ENCODE data around the gene ARHGAP12.

Gene ARHGAP12

DNA sequence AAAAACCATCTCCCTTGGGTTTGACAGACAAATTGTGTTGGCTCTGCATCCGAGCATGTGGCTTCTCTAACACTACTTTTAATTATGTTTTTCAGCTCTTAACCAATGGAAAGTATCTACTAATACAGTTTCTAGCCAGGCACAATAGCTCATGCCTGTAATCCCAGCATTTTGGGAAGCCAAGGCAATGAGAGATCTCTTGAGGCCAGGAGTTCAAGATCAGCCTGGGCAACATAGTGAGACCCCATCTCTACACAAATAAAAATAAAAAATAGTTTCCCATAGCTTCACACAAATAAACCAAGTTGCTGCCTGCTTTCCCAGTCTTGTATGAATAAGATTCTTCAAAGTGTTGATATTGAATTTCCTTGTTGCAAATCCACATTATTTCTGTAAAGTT is 13.8 kb upstream of the ARHGAP12 start:
- DNase-seq (ENCODE audit: low spot score) = no peak
- TF ChIP-seq, protein P1, sequence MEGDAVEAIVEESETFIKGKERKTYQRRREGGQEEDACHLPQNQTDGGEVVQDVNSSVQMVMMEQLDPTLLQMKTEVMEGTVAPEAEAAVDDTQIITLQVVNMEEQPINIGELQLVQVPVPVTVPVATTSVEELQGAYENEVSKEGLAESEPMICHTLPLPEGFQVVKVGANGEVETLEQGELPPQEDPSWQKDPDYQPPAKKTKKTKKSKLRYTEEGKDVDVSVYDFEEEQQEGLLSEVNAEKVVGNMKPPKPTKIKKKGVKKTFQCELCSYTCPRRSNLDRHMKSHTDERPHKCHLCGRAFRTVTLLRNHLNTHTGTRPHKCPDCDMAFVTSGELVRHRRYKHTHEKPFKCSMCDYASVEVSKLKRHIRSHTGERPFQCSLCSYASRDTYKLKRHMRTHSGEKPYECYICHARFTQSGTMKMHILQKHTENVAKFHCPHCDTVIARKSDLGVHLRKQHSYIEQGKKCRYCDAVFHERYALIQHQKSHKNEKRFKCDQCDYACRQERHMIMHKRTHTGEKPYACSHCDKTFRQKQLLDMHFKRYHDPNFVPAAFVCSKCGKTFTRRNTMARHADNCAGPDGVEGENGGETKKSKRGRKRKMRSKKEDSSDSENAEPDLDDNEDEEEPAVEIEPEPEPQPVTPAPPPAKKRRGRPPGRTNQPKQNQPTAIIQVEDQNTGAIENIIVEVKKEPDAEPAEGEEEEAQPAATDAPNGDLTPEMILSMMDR (IDR thresholded peaks at IDR 0.05; ENCODE audit: borderline replicate concordance, control extremely low read depth, extremely low read depth, insufficient read depth, missing control alignments) = no peak
- in situ Hi-C loops (cut with MboI; ENCODE audit: low sequenced_read_pairs, unreplicated experiment) = no loop called here

DNA sequence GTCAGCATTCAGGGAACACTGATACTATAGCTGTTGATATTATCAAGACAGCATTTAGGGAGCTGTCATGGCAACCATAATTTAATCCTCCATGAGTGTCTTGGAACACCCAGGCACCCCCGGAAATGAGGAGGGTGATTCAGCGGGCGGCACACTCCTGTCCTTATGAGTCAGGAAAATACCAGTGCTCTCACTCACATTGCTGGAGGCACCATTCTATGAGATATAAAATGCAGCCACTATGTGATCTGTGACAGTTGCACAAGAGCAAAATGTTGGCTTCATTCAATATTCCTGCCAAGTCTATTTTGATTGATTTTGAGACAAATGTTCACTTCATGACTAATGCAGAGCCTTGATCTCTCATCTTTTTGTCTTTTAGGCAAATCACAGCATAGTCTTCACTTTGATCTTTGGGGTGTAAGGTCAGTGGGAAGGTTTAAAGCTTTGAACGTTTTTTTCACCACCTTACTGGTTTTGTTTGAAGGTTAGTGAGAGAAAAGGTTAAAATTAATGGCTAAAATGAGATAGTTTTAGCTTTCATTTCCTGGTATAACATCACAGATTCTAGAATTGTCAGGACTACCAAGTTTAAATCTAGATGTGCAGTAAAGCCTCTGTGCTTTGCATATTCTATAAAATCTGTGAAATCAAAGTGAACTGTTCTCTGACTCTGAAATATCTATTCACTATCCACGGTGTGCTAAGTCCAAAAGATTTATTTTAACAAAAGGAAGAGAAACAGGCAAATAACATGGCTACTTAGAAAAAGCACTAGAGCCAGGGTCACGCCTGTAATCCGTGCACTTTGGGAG is 12.4 kb upstream of the ARHGAP12 start:
- TF ChIP-seq, protein P1 (IDR thresholded peaks at IDR 0.05; ENCODE audit: borderline replicate concordance, control extremely low read depth, extremely low read depth, insufficient read depth, missing control alignments) = no peak
- DNase-seq (ENCODE audit: low spot score) = no peak
- in situ Hi-C loops (cut with MboI; ENCODE audit: low sequenced_read_pairs, unreplicated experiment) = no loop called here

DNA sequence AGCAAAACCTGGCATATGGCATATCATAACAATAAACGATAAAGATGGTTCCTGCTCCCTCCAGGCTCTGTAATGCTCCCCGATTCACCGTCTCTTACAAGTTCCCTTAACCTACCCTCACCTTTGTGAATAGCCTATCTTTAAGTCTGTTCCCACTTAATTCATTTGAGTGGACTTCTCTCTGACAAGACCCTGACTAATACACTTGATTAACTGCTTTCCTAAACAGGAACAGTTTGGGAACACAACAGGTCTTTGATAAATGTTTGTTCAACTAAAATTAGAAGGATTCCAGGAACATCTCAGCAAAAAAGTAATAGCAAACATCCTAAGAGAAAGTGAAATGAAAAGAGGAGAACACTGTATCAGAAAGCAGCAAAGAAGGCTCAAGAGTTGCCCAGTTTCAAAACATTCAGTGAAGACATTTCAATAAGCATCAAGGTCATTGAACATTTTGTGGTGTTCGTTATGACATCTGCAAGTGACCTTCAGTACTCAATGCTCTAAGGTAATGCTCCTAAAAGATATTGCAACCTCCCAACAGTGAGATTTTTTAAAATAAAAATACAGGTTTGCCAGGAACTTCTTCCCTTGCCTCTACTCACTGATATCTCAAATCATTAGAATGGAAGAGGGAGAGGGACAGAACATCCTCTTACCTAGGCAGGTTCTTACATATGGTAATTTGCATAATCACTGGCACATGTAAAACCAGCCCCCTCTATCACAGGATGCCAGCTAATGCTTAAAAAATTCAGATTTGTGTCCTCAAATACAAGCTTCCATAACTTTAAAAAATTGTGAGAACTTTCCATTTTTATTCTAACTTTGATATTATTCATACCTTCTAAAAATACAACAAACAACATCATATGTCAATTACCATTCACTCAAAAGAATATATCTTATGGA is 11.4 kb upstream of the ARHGAP12 start:
- in situ Hi-C loops (cut with MboI; ENCODE audit: low sequenced_read_pairs, unreplicated experiment) = no loop called here
- TF ChIP-seq, protein P1 (IDR thresholded peaks at IDR 0.05; ENCODE audit: borderline replicate concordance, control extremely low read depth, extremely low read depth, insufficient read depth, missing control alignments) = no peak
- no peak for DNase-seq (ENCODE audit: low spot score)

DNA sequence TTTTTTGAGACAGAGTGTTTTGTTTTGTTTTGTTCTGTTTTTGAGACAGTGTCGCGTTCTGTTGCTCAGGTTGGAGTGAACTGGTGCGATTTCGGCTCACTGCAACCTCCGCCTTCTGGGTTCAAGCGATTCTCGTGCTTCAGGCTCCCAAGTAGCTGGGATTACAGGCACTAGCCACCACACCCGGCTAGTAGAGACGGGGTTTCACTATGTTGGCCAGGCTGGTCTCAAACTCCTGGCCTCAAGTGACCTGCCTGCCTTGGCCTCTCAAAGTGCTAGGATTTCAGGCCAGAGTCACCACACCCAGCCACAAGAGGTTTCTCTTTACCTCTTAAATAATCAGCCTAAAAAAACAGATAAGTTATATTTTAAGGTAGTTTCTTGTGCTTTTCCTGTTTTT is 8.7 kb upstream of the ARHGAP12 start:
- TF ChIP-seq, protein P1 (IDR thresholded peaks at IDR 0.05; ENCODE audit: borderline replicate concordance, control extremely low read depth, extremely low read depth, insufficient read depth, missing control alignments) = no peak
- in situ Hi-C loops (cut with MboI; ENCODE audit: low sequenced_read_pairs, unreplicated experiment) = no loop called here

DNA sequence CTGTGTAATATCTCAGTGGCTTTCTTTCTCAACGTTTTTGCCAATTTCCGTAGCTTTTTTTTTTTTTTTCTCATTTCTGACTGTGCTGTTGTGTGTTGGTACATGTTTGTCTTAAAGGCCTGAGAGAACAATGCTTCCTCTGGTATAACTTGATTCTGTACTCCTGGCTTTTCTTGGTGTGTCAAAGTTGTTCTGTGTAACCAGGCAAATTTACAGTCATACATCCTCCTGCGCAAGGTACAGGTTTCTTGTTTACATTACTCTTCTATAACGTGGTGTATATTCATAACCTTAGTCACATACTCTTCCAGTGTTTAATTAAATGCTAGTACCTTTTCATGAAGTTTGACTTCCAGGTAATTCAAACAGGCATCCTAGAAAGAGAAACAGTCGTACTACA is 8.3 kb upstream of the ARHGAP12 start:
- no peak for DNase-seq (ENCODE audit: low spot score)
- TF ChIP-seq, protein P1 (IDR thresholded peaks at IDR 0.05; ENCODE audit: borderline replicate concordance, control extremely low read depth, extremely low read depth, insufficient read depth, missing control alignments) = no peak

More for the DNA sequence above, 8.7 kb upstream of the ARHGAP12 start:
- DNase-seq (ENCODE audit: low spot score) = no peak

DNA sequence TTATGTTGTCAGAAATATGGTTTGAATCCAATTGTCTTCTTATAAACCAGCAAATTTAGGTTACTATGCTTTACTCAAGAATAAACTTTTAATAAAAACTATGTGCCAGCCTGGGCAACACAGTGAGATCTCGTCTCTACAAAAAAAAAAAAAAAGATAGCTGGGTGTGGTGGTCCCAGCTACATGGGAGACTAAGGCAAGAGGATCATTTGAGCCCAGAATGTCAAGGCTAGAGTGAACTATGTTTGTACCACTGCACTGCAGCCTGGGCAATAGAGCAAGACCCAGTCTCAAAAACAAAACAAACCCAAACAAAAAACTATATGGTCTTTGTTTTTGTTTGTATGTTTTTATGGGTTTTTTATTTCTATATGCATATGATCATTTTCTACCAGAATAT is 7.5 kb upstream of the ARHGAP12 start:
- no peak for DNase-seq (ENCODE audit: low spot score)
- TF ChIP-seq, protein P1 (IDR thresholded peaks at IDR 0.05; ENCODE audit: borderline replicate concordance, control extremely low read depth, extremely low read depth, insufficient read depth, missing control alignments) = no peak
- in situ Hi-C loops (cut with MboI; ENCODE audit: low sequenced_read_pairs, unreplicated experiment) = no loop called here

More for the DNA sequence above, 8.3 kb upstream of the ARHGAP12 start:
- in situ Hi-C loops (cut with MboI; ENCODE audit: low sequenced_read_pairs, unreplicated experiment) = no loop called here

All from GM13976 (cell line).